ENCODE data around the gene FARS2. TPM values are rescaled to one million over a fixed set of nuclear protein-coding genes. Genes with fewer than 3 reads are reported as not detected.

FARS2 gene
- total RNA-seq, 4 donors from 2014 or later, result 8.3 to 18.5 (median 13.0) TPM

- no peak overlapping the region for H3K27ac ChIP-seq
- no peak overlapping the region for H3K4me3 ChIP-seq
- DNase-seq, result no peak
- peaks cover 0 to under 1% (median 0%) of the 10 kb centered on the region in 3 donors for H3K4me1 ChIP-seq
- 73 to 93% methylated on average over 2 of the region's 2 CpGs for WGBS, 2 donors
- peaks cover 0 to 11% (median 0%) of the 10 kb centered on the region in 3 donors for H3K36me3 ChIP-seq
- intact Hi-C loops (cut with DNase I), result no loop called here
- no peak for TF ChIP-seq POLR2A (IDR thresholded peaks at IDR 0.05)
- TF ChIP-seq CTCF (IDR thresholded peaks at IDR 0.05), result no peak
- H3K27me3 ChIP-seq, result no peaks in the 10 kb centered on the region
- no peaks in the 10 kb centered on the region for H3K9me3 ChIP-seq
Observed at GRCh38 chr6:5486214-5486613, 224.9 kb downstream of the FARS2 start.

GRCh38 chr6:5490501-5491069, 229.3 kb downstream of the FARS2 start:
- Histone ChIP-seq H3K36me3 (peaks cover 0 to 11% (median 0%) of the 10 kb centered on the region in 3 donors), H3K4me3 (no peak overlapping the region), H3K27ac (no peak overlapping the region), H3K9me3 (no peaks in the 10 kb centered on the region), H3K27me3 (no peaks in the 10 kb centered on the region), H3K4me1 (no peaks in the 10 kb centered on the region)
- WGBS, 2 donors, result 78 to 91% methylated on average over 1 of the region's 1 CpG
- DNase-seq, result no peak
- TF ChIP-seq CTCF (IDR thresholded peaks at IDR 0.05) (no peak), POLR2A (IDR thresholded peaks at IDR 0.05) (no peak)
- intact Hi-C loops (cut with DNase I), result no loop called here

- H3K27me3 ChIP-seq, result no peaks in the 10 kb centered on the region
- 83 to 87% methylated on average over 2 of the region's 2 CpGs for WGBS, 2 donors
- DNase-seq, result no peak
- no peaks in the 10 kb centered on the region for H3K4me1 ChIP-seq
- TF ChIP-seq POLR2A (IDR thresholded peaks at IDR 0.05), result no peak
- no peak for TF ChIP-seq CTCF (IDR thresholded peaks at IDR 0.05)
- peaks cover 0 to 5% (median 0%) of the 10 kb centered on the region in 3 donors for H3K36me3 ChIP-seq
- H3K4me3 ChIP-seq, result no peak overlapping the region
- intact Hi-C loops (cut with DNase I), result no loop called here
- H3K27ac ChIP-seq, result no peak overlapping the region
- H3K9me3 ChIP-seq, result no peaks in the 10 kb centered on the region
Observed at GRCh38 chr6:5492356-5492755, 231.0 kb downstream of the FARS2 start.

GRCh38 chr6:5493806-5494205, 232.5 kb downstream of the FARS2 start:
- no peak for DNase-seq
- intact Hi-C loops (cut with DNase I), result no loop called here
- H3K27ac ChIP-seq, result no peak overlapping the region
- no peaks in the 10 kb centered on the region for H3K27me3 ChIP-seq
- no peaks in the 10 kb centered on the region for H3K4me1 ChIP-seq
- H3K9me3 ChIP-seq, result no peaks in the 10 kb centered on the region
- no peak for TF ChIP-seq CTCF (IDR thresholded peaks at IDR 0.05)
- no peak for TF ChIP-seq POLR2A (IDR thresholded peaks at IDR 0.05)
- no peaks in the 10 kb centered on the region for H3K36me3 ChIP-seq
- no peak overlapping the region for H3K4me3 ChIP-seq
- 88 to 96% methylated on average over 2 of the region's 2 CpGs for WGBS, 2 donors

- Histone ChIP-seq H3K9me3 (no peaks in the 10 kb centered on the region), H3K4me1 (peaks cover 0 to 15% (median 0%) of the 10 kb centered on the region in 3 donors), H3K27me3 (no peaks in the 10 kb centered on the region), H3K27ac (no peak overlapping the region), H3K4me3 (no peak overlapping the region), H3K36me3 (no peaks in the 10 kb centered on the region)
- 79 to 89% methylated on average over 10 of the region's 10 CpGs for WGBS, 2 donors
- no peak for TF ChIP-seq POLR2A (IDR thresholded peaks at IDR 0.05)
- no peak for TF ChIP-seq CTCF (IDR thresholded peaks at IDR 0.05)
- intact Hi-C loops (cut with DNase I), result no loop called here
- no peak for DNase-seq
Observed at GRCh38 chr6:5497896-5498578, 236.7 kb downstream of the FARS2 start.

All from esophagus squamous epithelium (tissue), 5 donors.